WTC11 (cell line): Measurements from ENCODE around the gene EHBP1L1. TPM values are rescaled to one million over a fixed set of nuclear protein-coding genes. Genes with fewer than 3 reads are reported as not detected.

Experiments
- ATAC-seq: fragments of 200-7000 bp; cut with Tn5 transposase; 2 replicates; pipeline ENCODE4 v1.10.0; 2021; ENCODE audit warnings: mild to moderate bottlenecking, moderate library complexity
- CTCF ChIA-PET: fragments of 300-600 bp; sonication (Branson Sonifier 250); formaldehyde crosslinking; loops from one replicate; lab custom pipeline; 2021; ENCODE audit warnings: antibody characterized with exemption; lab: Charles Lee
- POLR2A ChIA-PET: fragments of 350-600 bp; sonication (Branson Sonifier 250); formaldehyde crosslinking; loops from one replicate; lab custom pipeline; 2021; ENCODE audit warnings: antibody characterized with exemption; lab: Charles Lee
- DNase-seq: peaks from one replicate; pipeline ENCODE4 v3.0.0; 2021; ENCODE audit warnings: low spot score
- H3K27ac Mint-ChIP-seq: 2 replicates; pipeline ENCODE4 v1.8.0; 2021; ENCODE audit warnings: mixed read lengths
- H3K27me3 Mint-ChIP-seq: 2 replicates; pipeline ENCODE4 v1.8.0; 2021; ENCODE audit warnings: low read depth, mild to moderate bottlenecking, moderate library complexity, mixed read lengths
- H3K36me3 Mint-ChIP-seq: 2 replicates; pipeline ENCODE4 v1.8.0; 2021; ENCODE audit warnings: mixed read lengths
- H3K4me1 Mint-ChIP-seq: 2 replicates; pipeline ENCODE4 v1.8.0; 2022; ENCODE audit warnings: mixed read lengths
- H3K4me3 Mint-ChIP-seq: 2 replicates; pipeline ENCODE4 v1.8.0; 2021; ENCODE audit warnings: mild to moderate bottlenecking, moderate library complexity, mixed read lengths
- H3K9me3 Mint-ChIP-seq: 2 replicates; pipeline ENCODE4 v1.8.0; 2021; ENCODE audit warnings: mixed read lengths
- AFF4 ChIP-seq: sonication (generic); formaldehyde crosslinking; IDR thresholded peaks from 2 replicates; pipeline ENCODE4 v1.8.1; 2023; ENCODE audit warnings: mild to moderate bottlenecking, missing genetic modification reagents, borderline replicate concordance
- ATF6 ChIP-seq: sonication (generic); formaldehyde crosslinking; IDR thresholded peaks from 2 replicates; pipeline ENCODE4 v1.8.1; 2023; ENCODE audit warnings: mild to moderate bottlenecking, missing genetic modification reagents
- EMX1 ChIP-seq: fragments of 250-450 bp; sonication (Bioruptor Pico); IDR thresholded peaks from 2 replicates; pipeline ENCODE4 v1.8.0; 2021; ENCODE audit warnings: mild to moderate bottlenecking
- ETV6 ChIP-seq: sonication (generic); formaldehyde crosslinking; IDR thresholded peaks from 2 replicates; pipeline ENCODE4 v1.8.1; 2022; ENCODE audit warnings: mild to moderate bottlenecking, missing genetic modification reagents
- FOXP4 ChIP-seq: sonication (generic); formaldehyde crosslinking; IDR thresholded peaks from 2 replicates; pipeline ENCODE4 v1.8.0; 2022; ENCODE audit warnings: mild to moderate bottlenecking, missing genetic modification reagents
- GABPB1 ChIP-seq: sonication (generic); formaldehyde crosslinking; IDR thresholded peaks from 2 replicates; pipeline ENCODE4 v1.8.1; 2023; ENCODE audit warnings: mild to moderate bottlenecking, missing genetic modification reagents
- JUN ChIP-seq: sonication (generic); formaldehyde crosslinking; IDR thresholded peaks from 2 replicates; pipeline ENCODE4 v1.8.0; 2023; ENCODE audit warnings: mild to moderate bottlenecking, missing genetic modification reagents
- NR2C2 ChIP-seq: sonication (generic); formaldehyde crosslinking; IDR thresholded peaks from 2 replicates; pipeline ENCODE4 v1.8.0; 2022; ENCODE audit warnings: mild to moderate bottlenecking, missing genetic modification reagents
- PRRX2 ChIP-seq: fragments of 250-450 bp; sonication (Bioruptor Pico); IDR thresholded peaks from 2 replicates; pipeline ENCODE4 v1.8.0; 2021; ENCODE audit warnings: mild to moderate bottlenecking
- SMAD3 ChIP-seq: sonication (generic); formaldehyde crosslinking; IDR thresholded peaks from 2 replicates; pipeline ENCODE4 v1.8.0; 2022; ENCODE audit warnings: missing genetic modification reagents, mild to moderate bottlenecking, borderline replicate concordance
- SMAD4 ChIP-seq: sonication (generic); formaldehyde crosslinking; IDR thresholded peaks from 2 replicates; pipeline ENCODE4 v1.8.0; 2022; ENCODE audit warnings: mild to moderate bottlenecking, missing genetic modification reagents
- TCF7 ChIP-seq: sonication (generic); formaldehyde crosslinking; IDR thresholded peaks from 2 replicates; pipeline ENCODE4 v1.8.0; 2022; ENCODE audit warnings: mild to moderate bottlenecking, low read depth, missing genetic modification reagents, moderate library complexity
- TEAD1 ChIP-seq: sonication (generic); formaldehyde crosslinking; IDR thresholded peaks from 2 replicates; pipeline ENCODE4 v1.8.0; 2022; ENCODE audit warnings: mild to moderate bottlenecking, missing genetic modification reagents
- TP53 ChIP-seq: sonication (generic); formaldehyde crosslinking; IDR thresholded peaks from 2 replicates; pipeline ENCODE4 v1.8.1; 2023; ENCODE audit warnings: mild to moderate bottlenecking, missing genetic modification reagents
- USF2 ChIP-seq: sonication (generic); formaldehyde crosslinking; IDR thresholded peaks from 2 replicates; pipeline ENCODE4 v1.8.1; 2023; ENCODE audit warnings: mild to moderate bottlenecking, missing genetic modification reagents, moderate library complexity
- ZNF219 ChIP-seq: sonication (generic); formaldehyde crosslinking; IDR thresholded peaks from 2 replicates; pipeline ENCODE4 v1.8.0; 2023; ENCODE audit warnings: missing genetic modification reagents, mild to moderate bottlenecking, borderline replicate concordance
- ZNF263 ChIP-seq: sonication (generic); formaldehyde crosslinking; IDR thresholded peaks from 2 replicates; pipeline ENCODE4 v1.8.1; 2022; ENCODE audit warnings: low read depth, mild to moderate bottlenecking, moderate library complexity, missing genetic modification reagents
- ZNF512 ChIP-seq: sonication (generic); formaldehyde crosslinking; IDR thresholded peaks from 2 replicates; pipeline ENCODE4 v1.8.1; 2022; ENCODE audit warnings: missing genetic modification reagents, borderline replicate concordance
- total RNA-seq: library from RNA; stranded (reverse); gene quantifications from 3 replicates; pipeline ENCODE4 v1.2.3, GENCODE V29; 2021

Gene EHBP1L1
- total RNA-seq, 1 experiment from 2014 or later: 11.8 TPM

- POLR2A ChIA-PET: no interaction called here
- H3K4me1 Mint-ChIP-seq: peaks cover 25% of the 10 kb centered on the region
- H3K36me3 Mint-ChIP-seq: 0 out of 2 replicates have a peak, but pooled peaks cover 3% of the 10 kb centered on the region
- peak overlapping the region; percentile 57; the same call in 1 of the 2 replicates for H3K27ac Mint-ChIP-seq
- H3K9me3 Mint-ChIP-seq: no peaks in the 10 kb centered on the region
- H3K4me3 Mint-ChIP-seq: no peak overlapping the region
- TF ChIP-seq SMAD4 (CRISPR knock-in tag) (no peak), SMAD3 (no peak), ZNF263 (CRISPR knock-in tag) (no peak), AFF4 (CRISPR knock-in tag) (no peak), TP53 (CRISPR knock-in tag) (no peak), ETV6 (CRISPR knock-in tag) (no peak), TEAD1 (no peak), USF2 (no peak), PRRX2 (no peak), ZNF512 (CRISPR knock-in tag) (no peak), ATF6 (CRISPR knock-in tag) (no peak), ZNF219 (no peak), TCF7 (CRISPR knock-in tag) (no peak)
- TF ChIP-seq, all 79 proteins: peak for 0
- ATAC-seq (no peak), DNase-seq (no peak)
- H3K27me3 Mint-ChIP-seq: peaks cover 11% of the 10 kb centered on the region
- CTCF ChIA-PET: interaction anchor here (0.7 to 9.1 kb wide), 7 partner anchors 8 to 149 kb away, joined by 3 to 67 read pairs (median 4); partner anchors contain the start of gene KCNK7
These were observed 10.0 kb upstream of the EHBP1L1 start for GRCh38 chr11:65565624-65566453.

GRCh38 chr11:65569164-65569972 lies 6.5 kb upstream of the EHBP1L1 start:
- Mint-ChIP-seq H3K4me3 (peak overlapping the region; percentile 99), H3K27ac (peak overlapping the region; percentile 98), H3K4me1 (peaks cover 34% of the 10 kb centered on the region), H3K36me3 (0 out of 2 replicates have a peak, but pooled peaks cover 3% of the 10 kb centered on the region), H3K27me3 (no peaks in the 10 kb centered on the region; the same call in 1 of the 2 replicates), H3K9me3 (no peaks in the 10 kb centered on the region)
- POLR2A ChIA-PET: interaction anchor here (1.0 to 1.5 kb wide), 6 partner anchors 9 to 61 kb away, joined by 3 to 10 read pairs (median 4); no protein-coding TSS in a partner anchor
- ATAC-seq (peak; percentile 6), DNase-seq (no peak)
- CTCF ChIA-PET: interaction anchor here (0.7 to 6.1 kb wide), 17 partner anchors 9 to 483 kb away, joined by 3 to 270 read pairs (median 7); partner anchors contain the start of genes KCNK7, LTBP3, PCNX3 and SCYL1
- TF ChIP-seq GABPB1 (CRISPR knock-in tag): no peak
- TF ChIP-seq JUN (CRISPR knock-in tag): no peak
- TF ChIP-seq EMX1 (CRISPR knock-in tag): peak; percentile 59; the same call in 1 of the 2 replicates
- TF ChIP-seq ZNF263 (CRISPR knock-in tag): no peak
- no peak for TF ChIP-seq NR2C2 (CRISPR knock-in tag)
- TF ChIP-seq FOXP4 (CRISPR knock-in tag): no peak
